CD1c-positive myeloid dendritic cell (primary cell): ENCODE measurements around the gene STX4.
A peak's percentile ranks its signal among the peaks of the same experiment; 100 is the strongest.

ENCODE experiments used
- DNase-seq: peaks from one replicate; pipeline ENCODE4 v3.0.0-alpha.2; 2016; ENCODE audit errors: extremely low spot score

The STX4 gene

DNA sequence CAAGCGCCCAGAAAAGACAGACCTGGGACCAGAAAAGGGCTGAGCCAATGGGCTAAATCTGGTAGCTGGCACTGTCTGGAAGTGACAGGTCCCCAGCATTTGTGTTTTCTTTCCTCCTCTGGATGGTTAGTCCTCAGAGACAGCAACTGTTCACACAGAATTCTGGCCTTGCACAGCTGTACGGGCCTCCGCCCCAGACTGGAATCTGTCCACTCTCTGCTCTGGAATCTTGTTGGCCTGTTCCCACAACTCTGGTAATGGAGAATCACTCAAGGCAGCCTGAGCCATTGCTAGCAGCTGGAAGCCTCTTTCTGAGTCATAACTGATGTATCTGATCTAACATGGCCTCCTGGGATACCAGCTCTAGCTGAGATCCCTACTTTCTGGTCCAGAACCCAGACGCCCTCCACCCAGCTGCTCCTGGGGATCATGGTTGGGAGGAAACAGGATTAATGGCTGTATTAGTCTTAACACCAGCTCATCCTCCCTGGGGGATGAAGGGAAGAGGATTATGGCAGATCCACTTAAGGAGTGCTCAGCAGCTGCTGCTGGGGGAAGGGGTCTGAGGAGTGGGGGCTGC, 31.6 kb downstream of the STX4 start:
- no peak for DNase-seq

DNA sequence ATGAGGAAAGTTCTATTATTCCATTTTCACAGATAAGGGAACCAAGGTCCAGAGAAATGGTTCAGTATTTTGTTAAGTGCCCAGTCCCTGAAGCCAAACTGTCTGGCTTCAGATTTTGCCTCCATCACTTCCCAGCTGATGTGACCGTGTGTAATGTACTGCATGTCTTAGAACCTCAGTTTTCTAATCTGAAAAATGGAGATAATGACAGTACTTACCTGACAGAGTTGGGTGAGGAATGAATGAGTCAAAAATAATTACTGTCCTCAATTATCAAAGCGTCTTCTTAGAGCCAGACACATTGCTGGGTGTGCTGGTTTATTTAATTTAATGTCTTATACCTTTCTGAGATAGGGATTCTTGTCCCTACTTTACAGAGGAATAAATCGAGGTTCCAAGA, 34.0 kb downstream of the STX4 start:
- no peak for DNase-seq

DNA sequence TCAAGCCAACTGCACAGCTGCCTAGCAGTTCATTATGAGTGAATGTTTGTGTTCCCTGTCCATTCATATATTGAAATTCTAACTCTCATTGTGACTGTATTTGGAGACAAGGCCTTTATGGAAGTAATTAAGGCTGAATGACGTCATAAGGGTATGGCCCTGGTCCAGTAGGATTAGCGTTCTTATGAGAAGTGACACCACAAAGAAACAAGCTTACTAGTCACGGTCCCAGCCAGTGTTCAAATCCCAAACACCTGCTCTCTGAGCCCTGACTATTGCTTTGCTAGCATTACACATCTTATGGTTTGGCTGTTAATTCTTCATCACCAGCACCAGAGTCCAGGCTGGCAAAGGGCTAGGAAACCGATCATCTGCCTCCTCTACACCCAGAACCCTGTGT, 38.5 kb downstream of the STX4 start:
- DNase-seq = peak; percentile 6

DNA sequence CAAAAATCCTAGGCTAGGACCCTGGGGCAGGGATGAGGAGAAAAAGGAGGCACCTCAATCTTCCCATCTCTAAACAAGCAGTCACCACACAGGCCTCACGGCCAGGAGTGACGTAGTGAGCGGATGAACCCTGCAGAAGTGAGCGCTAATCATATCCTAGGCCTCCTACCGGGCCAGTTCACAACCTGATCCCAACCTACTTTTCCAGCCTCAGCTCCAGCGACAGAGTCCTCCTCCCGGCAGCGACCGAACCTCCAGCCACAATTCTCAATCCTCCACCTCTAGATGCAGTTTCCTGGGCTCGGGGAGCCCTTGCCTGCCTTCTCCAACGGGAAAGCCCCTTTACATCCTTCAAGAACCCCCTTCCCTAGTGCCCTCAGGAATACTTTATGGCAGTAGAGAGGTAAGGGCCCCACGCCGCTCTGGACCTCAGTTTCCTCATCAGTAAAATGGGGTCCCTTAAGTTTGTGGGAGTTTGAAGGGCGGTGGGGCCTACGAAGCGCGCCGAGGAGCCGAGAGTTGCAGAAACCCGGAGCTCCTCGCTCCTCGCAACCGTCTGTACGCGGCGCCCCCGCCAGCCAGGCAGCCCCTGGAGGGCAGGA, 39.3 kb downstream of the STX4 start:
- DNase-seq = no peak

DNA sequence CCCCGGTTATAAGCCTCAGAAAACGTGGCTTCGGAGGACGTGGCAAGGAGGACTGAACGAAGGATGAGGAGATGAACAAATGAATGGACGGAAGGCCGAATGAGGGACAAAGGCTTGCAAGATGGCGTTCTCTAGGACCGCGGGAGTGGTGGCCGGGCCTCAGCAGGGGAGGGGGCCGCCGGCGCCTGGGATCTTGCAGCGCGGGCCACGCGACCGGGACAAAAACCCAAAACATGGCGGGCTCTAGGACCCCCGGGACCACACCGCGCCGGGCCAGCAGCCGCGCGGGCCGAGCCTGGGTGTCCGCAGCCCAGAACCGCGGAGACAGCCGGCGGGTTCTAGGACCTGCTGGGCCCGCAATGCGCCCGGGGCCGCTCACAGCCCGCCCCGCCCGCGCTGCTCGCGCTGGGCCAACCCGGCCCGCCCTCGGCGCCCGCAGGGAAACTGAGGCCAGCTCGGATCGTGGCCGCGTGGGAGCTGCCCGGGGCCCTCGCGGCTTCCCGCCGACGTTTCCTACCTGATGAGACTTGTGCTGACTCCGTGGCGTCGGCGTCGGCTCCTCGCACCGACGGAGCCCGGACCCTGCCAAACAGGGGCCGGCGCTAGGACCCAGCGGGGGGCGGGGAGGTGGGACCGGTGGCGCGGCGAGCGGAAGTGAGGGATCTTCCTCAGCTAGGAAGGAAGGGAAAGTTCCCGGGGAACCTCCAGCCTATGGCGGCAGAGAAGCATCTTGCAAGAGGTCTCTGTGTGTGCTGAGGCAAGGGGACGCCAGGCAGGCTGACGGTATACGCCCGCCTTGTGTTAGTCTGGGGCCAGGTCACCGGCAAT, 40.0 kb downstream of the STX4 start:
- DNase-seq = peak; percentile 94

DNA sequence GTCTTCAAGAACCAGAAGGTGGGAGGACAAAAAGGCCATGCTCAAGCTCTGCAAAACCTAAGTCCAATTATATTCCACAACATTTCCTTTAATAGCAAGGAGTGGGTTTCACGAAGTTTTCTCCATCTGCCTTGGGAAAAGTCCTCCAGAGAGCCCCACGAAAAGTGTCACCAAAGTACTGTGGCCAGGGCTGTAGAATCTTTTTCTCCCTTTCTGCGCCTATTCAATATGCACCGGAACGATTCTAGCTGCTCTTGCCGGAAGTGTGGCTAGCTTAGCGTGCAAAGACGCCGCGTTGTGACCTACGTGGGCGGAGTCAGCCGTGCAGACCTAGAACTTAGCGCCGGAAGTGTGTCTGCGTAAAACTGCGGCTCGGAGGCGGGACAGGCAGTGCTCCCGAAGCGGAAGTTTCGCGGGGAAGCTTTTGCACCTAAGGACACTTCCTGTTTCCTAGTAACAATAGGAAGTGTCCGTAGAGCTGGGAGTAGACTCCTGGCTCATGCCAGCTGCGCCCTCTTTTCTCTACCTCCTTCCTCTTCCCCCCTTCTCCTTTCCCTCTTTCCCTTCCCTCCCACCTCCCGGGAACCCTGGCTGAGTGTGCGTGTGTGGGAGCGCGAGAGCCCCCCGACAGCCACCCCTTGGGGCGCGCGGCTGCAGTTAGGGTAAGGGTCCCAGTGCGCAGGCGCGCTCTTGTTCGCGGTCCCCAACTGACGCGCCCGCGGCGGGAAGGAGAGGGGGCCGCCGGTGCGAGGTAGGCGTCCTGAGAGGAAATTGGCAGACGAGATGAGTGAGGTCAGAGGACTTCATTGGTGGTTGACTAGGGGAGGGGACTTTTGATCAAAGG, 40.8 kb downstream of the STX4 start, which contains the start of the genes ZNF646 and ZNF668:
Gene ZNF646, plus strand, starts transcription at position 453 of the 844 bp plus-strand sequence. CDS start 1,903 bp downstream, outside the sequence.
Gene ZNF668, minus strand, starts transcription at position 271 of the 844 bp plus-strand sequence. CDS start 9,781 bp downstream, outside the sequence.
- peak; percentile 100 for DNase-seq

DNA sequence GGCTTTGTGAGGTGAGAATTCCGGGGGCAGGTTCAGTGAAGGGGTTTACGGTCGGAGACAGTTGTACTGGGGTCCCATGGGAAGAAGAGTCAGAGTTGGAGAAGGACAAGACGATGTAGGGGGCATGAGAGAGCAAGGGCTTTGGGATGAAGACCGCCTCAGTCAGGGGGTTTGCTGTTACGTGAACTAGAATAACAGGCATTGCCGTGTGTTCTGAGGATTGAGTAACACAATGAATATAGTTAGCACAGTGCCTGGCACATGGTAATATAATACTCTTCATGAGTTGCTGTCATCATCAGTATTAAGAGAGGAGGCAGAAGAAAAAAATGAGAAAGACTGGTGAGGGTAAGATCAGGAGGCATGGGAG, 41.4 kb downstream of the STX4 start:
- no peak for DNase-seq

DNA sequence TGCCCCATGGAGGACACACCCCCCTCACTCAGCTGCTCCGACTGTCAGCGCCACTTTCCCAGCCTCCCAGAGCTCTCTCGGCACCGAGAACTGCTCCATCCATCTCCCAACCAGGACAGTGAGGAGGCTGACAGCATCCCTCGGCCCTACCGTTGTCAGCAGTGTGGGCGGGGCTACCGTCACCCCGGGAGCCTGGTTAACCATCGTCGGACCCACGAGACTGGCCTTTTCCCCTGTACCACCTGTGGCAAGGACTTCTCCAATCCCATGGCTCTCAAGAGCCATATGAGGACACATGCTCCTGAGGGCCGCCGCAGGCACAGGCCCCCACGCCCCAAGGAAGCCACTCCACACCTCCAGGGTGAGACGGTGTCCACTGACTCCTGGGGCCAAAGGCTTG, 43.0 kb downstream of the STX4 start:
- no peak for DNase-seq

DNA sequence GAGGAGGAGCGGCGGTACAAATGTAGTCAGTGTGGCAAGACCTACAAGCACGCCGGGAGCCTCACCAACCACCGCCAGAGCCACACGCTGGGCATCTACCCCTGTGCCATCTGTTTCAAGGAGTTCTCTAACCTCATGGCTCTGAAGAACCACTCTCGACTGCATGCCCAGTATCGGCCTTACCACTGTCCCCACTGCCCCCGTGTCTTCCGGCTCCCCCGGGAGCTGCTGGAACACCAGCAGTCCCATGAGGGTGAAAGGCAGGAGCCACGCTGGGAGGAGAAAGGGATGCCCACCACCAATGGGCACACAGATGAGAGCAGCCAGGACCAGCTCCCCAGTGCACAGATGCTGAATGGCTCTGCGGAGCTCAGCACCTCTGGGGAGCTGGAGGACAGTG, 43.7 kb downstream of the STX4 start:
- DNase-seq = no peak

DNA sequence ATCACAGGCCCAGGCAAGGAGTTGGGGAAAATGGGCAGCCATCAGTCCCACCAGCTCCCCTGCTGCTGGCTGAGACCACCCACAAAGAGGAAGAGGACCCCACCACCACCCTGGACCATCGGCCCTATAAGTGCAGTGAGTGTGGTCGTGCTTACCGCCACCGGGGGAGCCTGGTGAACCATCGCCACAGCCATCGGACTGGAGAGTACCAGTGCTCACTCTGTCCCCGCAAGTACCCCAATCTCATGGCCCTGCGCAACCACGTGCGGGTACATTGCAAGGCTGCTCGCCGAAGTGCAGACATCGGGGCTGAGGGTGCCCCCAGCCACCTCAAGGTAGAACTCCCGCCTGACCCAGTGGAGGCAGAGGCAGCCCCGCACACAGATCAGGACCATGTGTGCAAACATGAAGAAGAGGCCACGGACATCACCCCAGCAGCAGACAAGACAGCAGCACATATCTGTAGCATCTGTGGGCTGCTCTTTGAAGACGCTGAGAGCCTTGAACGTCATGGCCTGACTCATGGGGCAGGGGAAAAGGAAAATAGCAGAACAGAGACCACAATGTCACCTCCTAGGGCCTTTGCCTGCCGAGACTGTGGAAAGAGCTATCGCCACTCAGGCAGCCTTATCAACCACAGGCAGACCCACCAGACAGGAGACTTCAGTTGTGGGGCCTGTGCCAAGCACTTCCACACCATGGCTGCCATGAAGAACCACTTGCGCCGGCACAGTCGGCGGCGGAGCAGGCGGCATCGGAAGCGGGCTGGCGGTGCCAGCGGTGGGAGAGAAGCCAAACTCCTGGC, 44.4 kb downstream of the STX4 start:
- no peak for DNase-seq

DNA sequence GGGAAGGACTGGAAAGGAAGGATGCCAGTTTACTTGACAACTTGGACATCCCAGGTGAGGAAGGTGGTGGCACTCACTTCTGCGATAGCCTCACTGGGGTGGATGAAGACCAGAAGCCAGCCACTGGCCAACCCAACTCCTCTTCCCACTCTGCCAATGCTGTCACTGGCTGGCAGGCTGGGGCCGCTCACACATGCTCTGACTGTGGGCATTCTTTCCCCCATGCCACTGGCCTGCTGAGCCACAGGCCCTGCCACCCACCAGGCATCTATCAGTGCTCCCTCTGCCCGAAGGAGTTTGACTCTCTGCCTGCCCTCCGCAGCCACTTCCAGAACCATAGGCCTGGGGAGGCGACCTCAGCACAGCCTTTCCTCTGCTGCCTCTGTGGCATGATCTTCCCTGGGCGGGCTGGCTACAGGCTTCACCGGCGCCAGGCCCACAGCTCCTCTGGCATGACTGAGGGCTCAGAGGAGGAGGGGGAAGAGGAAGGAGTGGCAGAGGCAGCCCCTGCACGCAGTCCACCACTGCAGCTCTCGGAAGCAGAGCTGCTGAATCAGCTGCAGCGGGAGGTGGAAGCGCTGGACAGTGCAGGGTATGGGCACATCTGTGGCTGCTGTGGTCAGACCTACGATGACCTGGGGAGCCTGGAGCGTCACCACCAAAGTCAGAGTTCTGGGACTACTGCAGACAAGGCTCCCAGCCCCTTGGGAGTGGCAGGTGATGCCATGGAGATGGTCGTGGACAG, 45.4 kb downstream of the STX4 start:
- DNase-seq = no peak

DNA sequence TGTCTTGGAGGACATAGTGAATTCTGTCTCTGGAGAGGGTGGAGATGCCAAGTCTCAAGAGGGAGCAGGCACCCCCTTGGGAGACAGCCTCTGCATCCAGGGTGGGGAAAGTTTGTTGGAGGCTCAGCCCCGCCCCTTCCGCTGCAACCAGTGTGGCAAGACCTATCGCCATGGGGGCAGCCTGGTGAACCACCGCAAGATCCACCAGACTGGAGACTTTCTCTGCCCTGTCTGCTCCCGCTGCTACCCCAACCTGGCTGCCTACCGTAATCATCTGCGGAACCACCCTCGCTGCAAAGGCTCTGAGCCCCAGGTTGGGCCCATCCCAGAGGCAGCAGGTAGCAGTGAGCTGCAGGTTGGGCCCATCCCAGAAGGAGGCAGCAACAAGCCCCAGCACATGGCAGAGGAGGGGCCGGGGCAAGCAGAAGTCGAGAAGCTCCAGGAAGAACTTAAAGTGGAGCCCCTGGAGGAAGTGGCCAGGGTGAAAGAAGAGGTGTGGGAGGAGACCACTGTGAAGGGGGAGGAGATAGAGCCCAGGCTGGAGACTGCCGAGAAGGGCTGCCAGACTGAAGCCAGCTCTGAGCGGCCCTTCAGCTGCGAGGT, 46.1 kb downstream of the STX4 start:
- DNase-seq = peak; percentile 51

DNA sequence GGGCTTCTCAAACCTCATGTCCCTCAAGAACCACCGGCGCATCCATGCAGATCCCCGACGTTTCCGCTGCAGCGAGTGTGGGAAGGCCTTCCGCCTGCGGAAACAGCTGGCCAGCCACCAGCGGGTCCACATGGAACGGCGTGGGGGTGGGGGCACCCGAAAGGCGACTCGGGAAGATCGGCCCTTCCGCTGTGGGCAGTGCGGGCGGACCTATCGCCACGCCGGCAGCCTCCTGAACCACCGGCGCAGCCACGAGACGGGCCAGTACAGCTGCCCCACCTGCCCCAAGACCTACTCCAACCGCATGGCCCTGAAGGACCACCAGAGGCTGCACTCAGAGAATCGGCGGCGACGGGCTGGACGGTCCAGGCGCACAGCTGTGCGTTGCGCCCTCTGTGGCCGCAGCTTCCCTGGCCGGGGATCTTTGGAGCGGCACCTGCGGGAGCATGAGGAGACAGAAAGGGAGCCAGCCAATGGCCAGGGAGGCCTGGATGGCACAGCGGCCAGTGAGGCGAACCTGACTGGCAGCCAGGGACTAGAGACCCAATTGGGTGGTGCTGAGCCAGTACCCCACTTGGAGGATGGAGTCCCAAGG, 46.8 kb downstream of the STX4 start:
- DNase-seq = no peak

DNA sequence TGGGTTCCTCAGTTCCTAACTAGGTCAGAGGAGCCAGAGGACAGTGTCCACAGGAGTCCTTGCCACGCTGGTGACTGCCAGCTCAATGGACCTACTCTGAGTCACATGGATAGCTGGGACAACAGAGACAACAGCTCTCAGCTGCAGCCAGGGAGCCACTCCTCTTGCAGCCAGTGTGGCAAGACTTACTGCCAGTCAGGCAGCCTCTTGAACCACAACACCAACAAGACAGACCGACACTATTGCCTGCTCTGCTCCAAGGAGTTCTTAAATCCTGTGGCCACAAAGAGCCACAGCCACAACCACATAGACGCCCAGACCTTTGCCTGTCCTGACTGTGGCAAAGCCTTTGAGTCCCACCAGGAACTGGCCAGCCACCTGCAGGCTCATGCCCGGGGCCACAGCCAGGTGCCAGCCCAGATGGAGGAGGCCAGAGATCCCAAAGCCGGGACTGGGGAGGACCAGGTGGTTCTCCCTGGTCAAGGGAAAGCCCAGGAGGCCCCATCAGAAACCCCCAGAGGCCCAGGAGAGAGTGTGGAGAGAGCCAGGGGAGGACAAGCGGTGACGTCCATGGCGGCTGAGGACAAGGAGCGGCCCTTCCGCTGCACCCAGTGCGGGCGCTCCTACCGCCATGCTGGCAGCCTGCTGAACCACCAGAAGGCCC, 47.5 kb downstream of the STX4 start:
- no peak for DNase-seq

DNA sequence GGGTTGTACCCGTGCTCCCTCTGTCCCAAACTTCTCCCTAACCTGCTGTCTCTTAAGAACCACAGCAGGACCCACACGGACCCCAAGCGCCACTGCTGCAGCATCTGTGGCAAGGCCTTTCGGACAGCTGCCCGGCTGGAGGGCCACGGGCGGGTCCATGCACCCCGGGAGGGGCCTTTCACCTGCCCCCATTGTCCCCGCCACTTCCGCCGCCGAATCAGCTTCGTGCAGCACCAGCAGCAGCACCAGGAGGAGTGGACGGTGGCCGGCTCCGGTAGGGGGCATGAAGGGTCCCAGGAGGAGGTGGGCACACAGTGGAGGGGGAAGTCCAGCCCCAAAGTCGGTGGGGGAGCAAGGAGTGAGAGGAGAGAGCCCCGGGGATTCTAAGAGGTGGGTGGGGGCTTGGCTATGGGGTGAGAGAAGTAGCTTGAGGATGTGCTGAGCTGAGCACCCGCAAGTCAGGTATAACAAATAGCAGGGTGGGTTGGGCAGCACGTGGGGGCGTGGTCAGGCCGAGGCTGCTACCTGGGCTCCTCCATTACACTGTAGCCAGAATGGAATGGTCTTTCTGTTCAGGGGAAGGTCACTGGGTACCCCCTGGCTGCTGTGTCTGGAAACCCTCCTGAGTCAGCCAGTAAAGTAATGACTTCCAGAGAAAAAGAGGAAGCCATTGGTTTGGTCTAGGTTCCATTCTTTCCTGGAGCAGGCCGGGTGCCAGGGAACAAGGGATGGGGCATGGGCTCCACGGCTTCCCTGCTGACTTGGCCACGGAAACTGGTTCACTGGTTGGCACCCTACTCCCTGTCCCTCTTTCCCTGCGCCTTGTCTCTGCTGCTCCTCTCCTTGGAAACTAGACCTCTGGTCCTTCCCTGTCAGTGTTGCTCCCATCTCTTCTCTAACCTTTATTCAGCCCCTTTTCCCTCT, 48.3 kb downstream of the STX4 start:
- DNase-seq = no peak

DNA sequence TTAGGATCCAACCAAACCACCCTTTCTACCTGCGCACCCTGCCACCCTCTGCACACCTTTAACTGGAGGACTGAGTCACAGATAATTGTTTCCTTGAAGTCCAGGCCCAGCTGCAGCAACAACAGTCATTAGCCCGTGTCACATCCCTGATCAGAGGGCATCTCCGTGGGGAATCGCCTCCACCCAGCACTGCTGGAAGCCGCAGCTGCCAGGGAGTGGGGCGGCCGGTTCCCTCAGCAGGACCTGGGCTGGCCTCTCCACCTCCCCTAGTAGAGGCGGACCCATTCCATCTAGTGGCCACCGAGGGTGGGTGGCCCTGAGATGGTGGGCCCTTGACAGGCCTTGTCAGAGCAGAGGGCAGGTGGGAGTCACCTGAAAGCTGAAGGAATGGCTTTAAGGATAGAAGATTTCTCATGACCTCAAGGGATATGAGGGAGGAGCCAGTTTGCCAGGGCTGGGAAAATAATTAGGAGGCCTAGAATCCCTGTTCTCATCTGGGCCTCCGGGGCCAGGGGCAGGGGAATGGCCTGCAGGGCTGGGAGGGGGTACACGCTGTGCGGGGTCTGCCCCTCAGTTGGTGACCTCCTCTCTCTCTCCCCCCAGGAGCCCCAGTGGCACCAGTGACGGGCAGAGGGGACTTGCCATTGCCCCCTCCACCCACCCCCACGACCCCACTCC, 49.1 kb downstream of the STX4 start:
- DNase-seq = no peak

DNA sequence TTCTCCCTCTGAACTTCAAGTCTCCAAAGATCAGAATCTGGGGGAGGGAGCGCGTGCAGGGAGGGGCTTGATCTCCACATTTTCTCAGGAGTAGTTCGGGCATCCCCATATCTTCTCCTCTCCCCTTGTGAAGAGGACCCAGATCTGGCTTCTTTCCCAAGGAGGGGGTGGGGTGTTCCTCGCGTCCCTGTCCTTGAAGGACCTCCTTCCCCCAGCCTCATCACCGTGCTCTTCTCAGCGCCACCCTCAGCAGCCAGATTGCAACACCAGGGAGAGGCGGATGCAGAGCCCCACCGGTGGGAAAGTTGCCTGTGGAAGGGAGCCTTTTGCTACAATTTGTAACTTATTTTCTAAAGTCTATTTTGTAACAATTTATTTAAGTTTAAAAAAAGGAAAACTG, 49.7 kb downstream of the STX4 start:
- no peak for DNase-seq
